A549 (cell line): ENCODE results near the gene ATXN7L1.

Source experiments
- BCL3 ChIP-seq: fragments of >200 bp; sonication (Bioruptor Twin); formaldehyde crosslinking; IDR thresholded peaks from 3 replicates; pipeline ENCODE4 v1.6.1; 2016
- CTCF ChIP-seq: fragments of >200 bp; sonication (Bioruptor Twin); formaldehyde crosslinking; IDR thresholded peaks from 3 replicates; pipeline ENCODE4 v1.5.1; 2016
- ESRRA ChIP-seq: fragments of 150-350 bp; IDR thresholded peaks from 2 replicates; pipeline ENCODE4 v1.6.1; 2014; ENCODE audit warnings: mild to moderate bottlenecking, low read length, borderline replicate concordance
- HDAC2 ChIP-seq: fragments of 200-600 bp; sonication (generic); IDR thresholded peaks from 2 replicates; pipeline ENCODE4 v1.6.1; 2016
- HMGXB4 ChIP-seq: fragments of 250-450 bp; sonication (Bioruptor Pico); IDR thresholded peaks from 2 replicates; pipeline ENCODE4 v1.5.0; 2021; ENCODE audit warnings: mild to moderate bottlenecking, moderate library complexity, borderline replicate concordance
- HOXA7 ChIP-seq: fragments of 250-450 bp; sonication (Bioruptor Pico); IDR thresholded peaks from 2 replicates; pipeline ENCODE4 v1.5.0; 2020; ENCODE audit warnings: mild to moderate bottlenecking, moderate library complexity
- JUN ChIP-seq, 2 experiments: fragments of >200 bp; sonication (Bioruptor Twin); formaldehyde crosslinking; IDR thresholded peaks; 2 replicates in 1 of 2; 3 replicates in 1 of 2; pipeline ENCODE4 v1.6.1; 2016 to 2017
- KDM1A ChIP-seq: fragments of 200-600 bp; sonication (generic); IDR thresholded peaks from 2 replicates; pipeline ENCODE4 v1.6.1; 2016; ENCODE audit warnings: low read depth, mild to moderate bottlenecking
- MAX ChIP-seq: IDR thresholded peaks from 2 replicates; pipeline ENCODE4 v1.6.1; 2012
- NFE2L2 ChIP-seq: fragments of 150-350 bp; conservative IDR thresholded peaks from 2 replicates; pipeline ENCODE4 v1.6.1; 2014; ENCODE audit warnings: low read length
- NR3C1 ChIP-seq: fragments of >200 bp; sonication (Bioruptor Twin); formaldehyde crosslinking; IDR thresholded peaks from 3 replicates; pipeline ENCODE4 v1.6.1; 2017
- PBX3 ChIP-seq: IDR thresholded peaks from 2 replicates; pipeline ENCODE4 v1.6.1; 2012
- POLR2A ChIP-seq: IDR thresholded peaks from 2 replicates; pipeline ENCODE4 v1.6.1; 2012; ENCODE audit warnings: mild to moderate bottlenecking, low read length
- RNF2 ChIP-seq: fragments of 200-600 bp; sonication (generic); IDR thresholded peaks from 2 replicates; pipeline ENCODE4 v1.6.1; 2016; ENCODE audit warnings: low read depth, mild to moderate bottlenecking, antibody characterized with exemption, moderate library complexity, borderline replicate concordance

GRCh38 chr7:105675934-105676371, 200.4 kb downstream of the ATXN7L1 start:
- no peak for TF ChIP-seq HOXA7 (CRISPR knock-in tag)
- TF ChIP-seq POLR2A, result no peak
- no peak for TF ChIP-seq ESRRA
- no peak for TF ChIP-seq MAX
- no peak for TF ChIP-seq JUN (IDR thresholded peaks at IDR 0.05)
- no peak for TF ChIP-seq RNF2
- TF ChIP-seq PBX3, result no peak
- no peak for TF ChIP-seq HDAC2
- TF ChIP-seq NFE2L2, result no peak
- TF ChIP-seq KDM1A, result no peak
- TF ChIP-seq NR3C1, result no peak
- TF ChIP-seq HMGXB4 (CRISPR knock-in tag), result no peak
- TF ChIP-seq BCL3, result no peak
- TF ChIP-seq CTCF, result no peak
